H1 (cell line): ENCODE results near the gene HTR3D. TPM values are rescaled to one million over a fixed set of nuclear protein-coding genes. Genes with fewer than 3 reads are reported as not detected.
A peak's percentile ranks its signal among the peaks of the same experiment; 100 is the strongest.

ENCODE experiments used
- CTCF ChIA-PET: fragments of 300-600 bp; sonication (Branson Sonifier 250); formaldehyde crosslinking; loops from one replicate; lab custom pipeline; 2021; ENCODE audit not compliant: partially characterized antibody; lab: Charles Lee
- POLR2A ChIA-PET: fragments of 300-600 bp; sonication (Branson Sonifier 250); formaldehyde crosslinking; loops from one replicate; lab custom pipeline; 2021; ENCODE audit warnings: inconsistent platforms; ENCODE audit not compliant: partially characterized antibody; lab: Charles Lee
- DNase-seq, 2 experiments: peaks; one replicate each; pipeline versions ENCODE4 v3.0.0 to v3.0.0-alpha.2; 2010 to 2022; ENCODE audit warnings: low spot score in 2 of 2, low read depth in 1 of 2, mixed read lengths in 1 of 2
- FAIRE-seq: peaks from 2 replicates; lab custom pipeline; 2011; peaks lifted over from hg19 to GRCh38; lab: Jason Lieb, UNC
- H2AFZ ChIP-seq: 2 replicates; pipeline ENCODE4 v1.8.1; 2012; ENCODE audit warnings: low read length, inconsistent platforms
- H2AK5ac ChIP-seq: 2 replicates; pipeline ENCODE4 v1.6.1; 2013; ENCODE audit warnings: low read depth, low read length
- H2BK120ac ChIP-seq: replicated peaks from 2 replicates; pipeline ENCODE3; 2013; ENCODE audit warnings: low read depth, low read length, inconsistent platforms
- H2BK12ac ChIP-seq: 2 replicates; pipeline ENCODE4 v1.6.1; 2013; ENCODE audit warnings: low read depth, low read length
- H2BK15ac ChIP-seq: 2 replicates; pipeline ENCODE4 v1.6.1; 2013; ENCODE audit warnings: low read length
- H2BK20ac ChIP-seq: 2 replicates; pipeline ENCODE4 v1.6.1; 2013; ENCODE audit warnings: low read length
- H2BK5ac ChIP-seq: 2 replicates; pipeline ENCODE4 v1.6.1; 2013; ENCODE audit warnings: low read depth, low read length
- H3K14ac ChIP-seq: 2 replicates; pipeline ENCODE4 v1.6.1; 2013; ENCODE audit warnings: inconsistent platforms; ENCODE audit not compliant: insufficient read length
- H3K18ac ChIP-seq: 2 replicates; pipeline ENCODE4 v1.6.1; 2013; ENCODE audit warnings: low read length; ENCODE audit errors: extremely low read depth
- H3K23ac ChIP-seq: 2 replicates; pipeline ENCODE4 v1.6.1; 2013; ENCODE audit warnings: inconsistent platforms; ENCODE audit not compliant: insufficient read length
- H3K23me2 ChIP-seq: 2 replicates; pipeline ENCODE4 v1.6.1; 2013; ENCODE audit warnings: low read depth, low read length
- H3K27ac ChIP-seq: 2 replicates; pipeline ENCODE4 v1.6.1; 2011; ENCODE audit warnings: low read depth, low read length, inconsistent platforms
- H3K27me3 ChIP-seq, 4 experiments: replicated peaks in 1 of 4; 1 replicate in 1 of 4; 2 replicates in 3 of 4; pipeline versions ENCODE4 v1.6.1 to v1.8.1; 2011 to 2013; ENCODE audit warnings: low read length in 3 of 4, mild to moderate bottlenecking in 3 of 4, inconsistent platforms in 2 of 4, mixed read lengths in 2 of 4, moderate library complexity in 1 of 4; ENCODE audit not compliant: control insufficient read depth in 3 of 4, insufficient read depth in 3 of 4; ENCODE audit errors: extremely low read depth in 1 of 4
- H3K36me3 ChIP-seq, 4 experiments: 2 replicates each; pipeline versions ENCODE4 v1.6.1 to v1.8.1; 2011 to 2013; ENCODE audit warnings: mild to moderate bottlenecking in 4 of 4, low read length in 3 of 4, moderate library complexity in 2 of 4, control low read depth in 1 of 4, inconsistent platforms in 1 of 4; ENCODE audit not compliant: insufficient read depth in 4 of 4, control insufficient read depth in 2 of 4
- H3K4ac ChIP-seq: replicated peaks from 2 replicates; pipeline ENCODE3; 2013; ENCODE audit warnings: low read length, low read depth, mixed read lengths, inconsistent platforms; ENCODE audit not compliant: insufficient read length
- H3K4me1 ChIP-seq, 4 experiments: replicated peaks in 1 of 4; 1 replicate in 1 of 4; 2 replicates in 3 of 4; pipeline versions ENCODE4 v1.6.1 to v1.8.1; 2011 to 2013; ENCODE audit warnings: low read length in 3 of 4, inconsistent platforms in 2 of 4, mixed read lengths in 1 of 4; ENCODE audit not compliant: insufficient read depth in 4 of 4, control insufficient read depth in 3 of 4
- H3K4me2 ChIP-seq, 2 experiments: 2 replicates each; pipeline versions ENCODE4 v1.6.1 to v1.8.1; 2011 to 2013; ENCODE audit warnings: low read depth in 2 of 2, low read length in 2 of 2, control low read depth in 1 of 2, inconsistent platforms in 1 of 2, mild to moderate bottlenecking in 1 of 2; ENCODE audit not compliant: insufficient read depth in 1 of 2
- H3K4me3 ChIP-seq, 4 experiments: fragments of 200-600, 300-600 bp in 1 of 4; sonication (generic), shearing (Covaris generic), sonication (Bioruptor Twin) in 1 of 4; 2 replicates each; pipeline versions ENCODE4 v1.5.1 to v1.8.1; 2011 to 2016; ENCODE audit warnings: low read length in 4 of 4, low read depth in 3 of 4, control low read depth in 2 of 4, inconsistent platforms in 2 of 4, mild to moderate bottlenecking in 2 of 4, mixed read lengths in 1 of 4, moderate library complexity in 1 of 4; ENCODE audit not compliant: insufficient read depth in 2 of 4; ENCODE audit errors: extremely low read depth in 1 of 4
- H3K56ac ChIP-seq: replicated peaks from 2 replicates; pipeline ENCODE3; 2013; ENCODE audit warnings: low read depth, mild to moderate bottlenecking, mixed read lengths, low read length, inconsistent platforms; ENCODE audit not compliant: insufficient read length
- H3K79me1 ChIP-seq: 2 replicates; pipeline ENCODE4 v1.6.1; 2013; ENCODE audit warnings: low read depth, low read length, control low read depth
- H3K79me2 ChIP-seq, 2 experiments: 2 replicates each; pipeline versions ENCODE4 v1.6.1 to v1.8.1; 2012 to 2013; ENCODE audit warnings: low read length in 2 of 2, mild to moderate bottlenecking in 2 of 2, inconsistent platforms in 1 of 2; ENCODE audit not compliant: insufficient read depth in 2 of 2, control insufficient read depth in 1 of 2
- H3K9ac ChIP-seq, 4 experiments: replicated peaks in 1 of 4; 1 replicate in 1 of 4; 2 replicates in 3 of 4; pipeline versions ENCODE4 v1.6.1 to v1.8.1; 2011 to 2013; ENCODE audit warnings: low read depth in 3 of 4, low read length in 3 of 4, control low read depth in 2 of 4, mild to moderate bottlenecking in 2 of 4, moderate library complexity in 2 of 4, inconsistent platforms in 1 of 4; ENCODE audit errors: extremely low read depth in 1 of 4
- H3K9me3 ChIP-seq, 2 experiments: 2 replicates each; pipeline versions ENCODE4 v1.6.1 to v1.8.1; 2012 to 2013; ENCODE audit warnings: mild to moderate bottlenecking in 2 of 2, moderate library complexity in 2 of 2, control low read depth in 1 of 2, inconsistent platforms in 1 of 2, low read depth in 1 of 2, low read length in 1 of 2, mixed read lengths in 1 of 2; ENCODE audit not compliant: insufficient read depth in 2 of 2
- H4K20me1 ChIP-seq, 2 experiments: replicated peaks in 1 of 2; 2 replicates each; pipeline versions ENCODE3 to v1.8.1; 2011 to 2013; ENCODE audit warnings: inconsistent platforms in 2 of 2, low read length in 2 of 2, mild to moderate bottlenecking in 1 of 2; ENCODE audit not compliant: insufficient read depth in 2 of 2, control insufficient read depth in 1 of 2
- H4K5ac ChIP-seq: 2 replicates; pipeline ENCODE4 v1.6.1; 2013; ENCODE audit warnings: low read length, low read depth, mixed read lengths, inconsistent platforms; ENCODE audit not compliant: insufficient read length
- H4K8ac ChIP-seq: 2 replicates; pipeline ENCODE4 v1.8.0; 2013; ENCODE audit warnings: mild to moderate bottlenecking, moderate library complexity, low read length, inconsistent platforms; ENCODE audit not compliant: insufficient read depth; ENCODE audit errors: extremely low read depth
- H4K91ac ChIP-seq: replicated peaks from 2 replicates; pipeline ENCODE3; 2013; ENCODE audit warnings: low read length, mixed read lengths, inconsistent platforms; ENCODE audit not compliant: insufficient read length
- GTF2F1 ChIP-seq: IDR thresholded peaks from 2 replicates; pipeline ENCODE4 v1.6.1; 2012; ENCODE audit warnings: low read depth, low read length, improper control_type of control experiment, borderline replicate concordance
- WGBS, 2 experiments: shearing (Covaris generic) in 1 of 2; methylation state at CpG; one replicate each; pipeline versions ENCODE4 v1.1.6 to v1.1.7; 2013 to 2015; ENCODE audit warnings: low lambda C conversion rate in 2 of 2, mixed read lengths in 2 of 2, inconsistent platforms in 1 of 2, low coverage in 1 of 2, missing lambda C conversion rate in 1 of 2; ENCODE audit not compliant: insufficient replicate concordance in 2 of 2, insufficient coverage in 1 of 2, insufficient read length in 1 of 2; ENCODE audit errors: extremely low coverage in 1 of 2, missing lambda C conversion rate in 1 of 2; 5-methylcytosine and 5-hydroxymethylcytosine counted together
- polyA plus RNA-seq, 7 experiments: library from polyadenylated mRNA; depleted of rRNA in 3 of 7; stranded (reverse) in 5 of 7; unstranded in 2 of 7; fragments of >200 nt in 5 of 7; fragments of 200-250 nt in 2 of 7; gene quantifications; 1 replicate in 5 of 7; 2 replicates in 1 of 7; 4 replicates in 1 of 7; pipeline versions ENCODE4 v1.2.1 to v1.2.3, GENCODE V29; 2011 to 2013; ENCODE audit warnings: missing spikeins in 2 of 7, mixed read lengths in 2 of 7
- total RNA-seq: library from RNA; stranded (reverse); fragmentation: NEBNext Ultra II Directional; extraction: Animal tissue kit (Norgen Biotek cat#: 25700); gene quantifications from 2 replicates; pipeline ENCODE4 v1.2.1, GENCODE V29; 2021

The HTR3D gene
- total and polyA plus RNA-seq, 2 of the 8 experiments (the other 6 are each of a cell fraction or from before 2014, with no cell fraction given) = not detected

DNA sequence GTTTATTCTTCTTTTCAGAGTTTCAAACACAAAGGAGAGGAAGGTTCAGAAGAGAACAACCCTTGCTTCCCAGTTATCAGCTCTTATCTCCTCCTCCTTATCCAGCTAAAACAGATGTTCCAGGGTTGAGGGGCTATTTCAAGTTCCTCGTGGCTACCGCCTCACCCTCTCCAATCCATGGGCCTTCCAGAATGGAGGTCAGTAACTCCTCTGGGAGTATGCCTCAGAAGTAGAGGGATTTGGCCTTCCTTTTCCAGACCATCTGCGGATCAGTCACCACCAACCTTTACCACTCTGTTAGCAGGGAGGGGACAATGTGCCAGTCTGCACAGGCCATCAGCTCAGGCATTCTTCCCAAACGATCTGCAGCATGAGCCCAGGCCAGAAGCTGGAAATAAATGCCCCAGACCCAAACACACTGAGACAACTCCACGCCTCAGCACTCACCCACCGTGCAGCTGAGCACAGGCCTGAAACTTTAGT is 36.1 kb downstream of the HTR3D start:
- no peak for TF ChIP-seq GTF2F1
- H2BK20ac ChIP-seq = no peak overlapping the region
- ChIA-PET CTCF (interaction anchor here (0.6 to 1.5 kb wide), 4 partner anchors 22 to 190 kb away, joined by 3 to 8 read pairs (median 3); no protein-coding TSS in a partner anchor), POLR2A (no interaction called here)
- H3K23ac ChIP-seq = no peak overlapping the region
- H3K56ac ChIP-seq = no peak overlapping the region
- H2AK5ac ChIP-seq = no peak overlapping the region
- H3K79me2 ChIP-seq = no peaks in the 10 kb centered on the region
- H3K4ac ChIP-seq = no peak overlapping the region
- no peak overlapping the region for H3K27ac ChIP-seq
- H3K18ac ChIP-seq = no peak overlapping the region
- H4K91ac ChIP-seq = no peak overlapping the region
- no peak overlapping the region for H2BK5ac ChIP-seq
- no peak overlapping the region for H3K4me3 ChIP-seq
- no peak for FAIRE-seq
- DNase-seq = no peak
- no peak overlapping the region for H2AFZ ChIP-seq
- H2BK120ac ChIP-seq = no peak overlapping the region
- no peak overlapping the region for H3K4me2 ChIP-seq
- H4K5ac ChIP-seq = no peak overlapping the region
- no peaks in the 10 kb centered on the region for H3K36me3 ChIP-seq
- no peak overlapping the region for H2BK12ac ChIP-seq
- no peak overlapping the region for H3K14ac ChIP-seq
- H4K8ac ChIP-seq = no peak overlapping the region
- H4K20me1 ChIP-seq = no peaks in the 10 kb centered on the region
- H3K27me3 ChIP-seq = no peaks in the 10 kb centered on the region
- no peaks in the 10 kb centered on the region for H3K4me1 ChIP-seq
- no peak overlapping the region for H3K9ac ChIP-seq
- H3K9me3 ChIP-seq = peaks cover 5 to 7% of the 10 kb centered on the region in 2 experiments; a peak in 2 of 4 replicates
- WGBS, 2 experiments = 90% methylated on average over 6 of the region's 6 CpGs; no CpG with 5 or more reads in 1 of the 2 experiments
- H2BK15ac ChIP-seq = peak overlapping the region; percentile 46; the same call in 1 of the 2 replicates
- no peaks in the 10 kb centered on the region for H3K23me2 ChIP-seq
- H3K79me1 ChIP-seq = no peaks in the 10 kb centered on the region
